ENCODE results near the gene MSH2. TPM values are rescaled to one million over a fixed set of nuclear protein-coding genes. Genes with fewer than 3 reads are reported as not detected.
A peak's percentile ranks its signal among the peaks of the same experiment; 100 is the strongest.

MSH2 gene
- total and polyA plus RNA-seq, 2 of the 13 experiments (the other 11 are each of a cell fraction or from before 2014, with no cell fraction given) = 19.9 to 76.3 TPM

GRCh38 chr2:47360927-47361326 lies 42.0 kb upstream of the MSH2 start (continued):
- no peak for TF ChIP-seq SALL2 (CRISPR knock-in tag; IDR thresholded peaks at IDR 0.05)
- TF ChIP-seq ZNF839 (CRISPR knock-in tag; IDR thresholded peaks at IDR 0.05; ENCODE audit: borderline replicate concordance) = no peak
- TF ChIP-seq ZBTB25 (CRISPR knock-in tag; IDR thresholded peaks at IDR 0.05) = no peak
- TF ChIP-seq TIGD3 (CRISPR knock-in tag; IDR thresholded peaks at IDR 0.05; ENCODE audit: borderline replicate concordance) = no peak
- TF ChIP-seq AKAP8 (CRISPR knock-in tag; IDR thresholded peaks at IDR 0.05) = no peak
- no peak for TF ChIP-seq ZNF768 (CRISPR knock-in tag; IDR thresholded peaks at IDR 0.05)
- no peak for TF ChIP-seq ZNF407 (CRISPR knock-in tag; IDR thresholded peaks at IDR 0.05; ENCODE audit: not compliant biosample characterization)
- no peak for TF ChIP-seq ZNF672 (CRISPR knock-in tag; IDR thresholded peaks at IDR 0.05)
- TF ChIP-seq ZBTB3 (CRISPR knock-in tag; IDR thresholded peaks at IDR 0.05; ENCODE audit: borderline replicate concordance, low read depth) = no peak
- no peak for TF ChIP-seq ZMAT5 (CRISPR knock-in tag; IDR thresholded peaks at IDR 0.05; ENCODE audit: borderline replicate concordance, low read depth)
- TF ChIP-seq ZNF138 (CRISPR knock-in tag; IDR thresholded peaks at IDR 0.05; ENCODE audit: low read depth) = no peak
- TF ChIP-seq ZNF776 (CRISPR knock-in tag; IDR thresholded peaks at IDR 0.05) = no peak
- TF ChIP-seq TEAD3 (CRISPR knock-in tag; optimal IDR thresholded peaks at IDR 0.05; ENCODE audit: borderline replicate concordance) = peak; percentile 17
- no peak for TF ChIP-seq ZFX (CRISPR knock-in tag; IDR thresholded peaks at IDR 0.05; ENCODE audit: low read depth)
- no peak for TF ChIP-seq IKZF4 (CRISPR knock-in tag; IDR thresholded peaks at IDR 0.05; ENCODE audit: borderline replicate concordance, low read depth, not compliant biosample characterization)
- 0 out of 2 replicates have a peak, but pooled peaks have one; percentile 27 for TF ChIP-seq FOXA3 (CRISPR knock-in tag; IDR thresholded peaks at IDR 0.05)
- 0 out of 2 replicates have a peak, but pooled peaks have one; percentile 44 for TF ChIP-seq ZFP37 (CRISPR knock-in tag; IDR thresholded peaks at IDR 0.05; ENCODE audit: borderline replicate concordance)
- no peak for TF ChIP-seq ZBTB26 (CRISPR knock-in tag; IDR thresholded peaks at IDR 0.05; ENCODE audit: borderline replicate concordance)
